Activated CD4-positive, alpha-beta T cell treated with anti-CD3 and anti-CD28 coated beads, Interleukin-2, amount 50 U/mL, for 16 hours (primary cell): ENCODE data around the gene C1QTNF3.
"Not testable (repeated sequence)": the region's sequence is repeated elsewhere in the genome, so short reads cannot be mapped to it uniquely, and the experiment has no call there.

Experiments used
- DNase-seq: peaks from one replicate; pipeline ENCODE4 v3.0.0-alpha.2; 2020

C1QTNF3 gene, protein sequence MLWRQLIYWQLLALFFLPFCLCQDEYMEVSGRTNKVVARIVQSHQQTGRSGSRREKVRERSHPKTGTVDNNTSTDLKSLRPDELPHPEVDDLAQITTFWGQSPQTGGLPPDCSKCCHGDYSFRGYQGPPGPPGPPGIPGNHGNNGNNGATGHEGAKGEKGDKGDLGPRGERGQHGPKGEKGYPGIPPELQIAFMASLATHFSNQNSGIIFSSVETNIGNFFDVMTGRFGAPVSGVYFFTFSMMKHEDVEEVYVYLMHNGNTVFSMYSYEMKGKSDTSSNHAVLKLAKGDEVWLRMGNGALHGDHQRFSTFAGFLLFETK

DNA sequence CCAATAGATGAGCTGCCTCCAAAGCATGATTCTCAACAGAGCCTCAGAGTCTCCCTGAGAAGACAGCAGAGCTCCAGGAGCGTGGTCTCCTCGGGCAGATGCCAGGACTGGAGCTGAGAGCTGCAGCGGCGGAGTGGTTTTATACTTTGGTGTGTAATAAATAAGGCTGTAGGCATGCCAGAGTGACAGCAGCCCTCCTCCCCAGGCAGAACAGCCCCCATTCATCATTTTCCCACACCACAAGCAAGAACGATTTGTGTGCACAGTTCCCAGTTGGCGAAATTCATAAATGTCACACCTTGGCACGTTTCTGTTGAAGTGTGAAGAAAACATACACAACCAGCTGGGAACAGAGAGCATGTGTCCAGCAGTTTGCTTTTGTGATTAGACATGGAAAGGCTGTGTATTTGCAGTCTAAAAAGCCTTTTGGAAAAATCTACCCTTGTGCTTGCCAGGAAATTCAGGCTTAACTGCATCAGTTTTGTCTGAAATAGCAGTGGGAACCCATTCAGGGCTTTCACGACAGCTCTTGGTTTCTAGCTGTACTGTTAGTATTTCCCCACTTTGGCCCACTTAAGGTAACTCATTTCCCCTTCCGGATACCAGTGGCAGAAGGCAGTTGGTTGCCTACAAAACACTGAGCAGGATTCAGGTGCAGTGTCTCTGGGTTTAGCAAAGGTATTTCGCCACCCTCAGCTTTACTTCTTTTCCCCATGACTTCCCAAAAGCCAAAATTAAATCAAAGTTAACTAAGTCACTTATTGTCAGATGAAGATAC lies at the start of gene C1QTNF3:
TSS of gene C1QTNF3 (minus strand) at position 115 of the 778 bp plus-strand sequence. CDS start at position 27, 88 bp downstream.
- DNase-seq, result no peak

DNA sequence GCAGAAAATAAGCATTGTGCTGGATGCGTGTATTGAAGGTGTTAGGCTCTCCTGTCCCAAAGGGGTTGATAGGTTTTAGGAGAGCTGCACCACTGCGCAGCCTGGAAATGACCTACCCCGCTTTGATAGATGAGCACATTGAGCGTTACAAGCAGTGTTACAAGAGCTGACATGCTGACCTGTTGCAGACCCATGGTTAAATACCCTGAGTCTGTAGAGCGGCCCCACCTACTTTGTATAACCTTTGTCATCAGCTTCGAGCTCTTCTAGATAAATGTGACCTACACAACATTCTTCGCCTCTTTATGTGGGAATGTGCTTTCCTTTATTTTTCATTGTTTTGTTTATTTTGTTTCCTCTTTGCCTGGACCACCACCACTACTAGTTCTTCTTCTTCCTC lies 48.0 kb upstream of the C1QTNF3 start:
- DNase-seq, result not testable (repeated sequence)

DNA sequence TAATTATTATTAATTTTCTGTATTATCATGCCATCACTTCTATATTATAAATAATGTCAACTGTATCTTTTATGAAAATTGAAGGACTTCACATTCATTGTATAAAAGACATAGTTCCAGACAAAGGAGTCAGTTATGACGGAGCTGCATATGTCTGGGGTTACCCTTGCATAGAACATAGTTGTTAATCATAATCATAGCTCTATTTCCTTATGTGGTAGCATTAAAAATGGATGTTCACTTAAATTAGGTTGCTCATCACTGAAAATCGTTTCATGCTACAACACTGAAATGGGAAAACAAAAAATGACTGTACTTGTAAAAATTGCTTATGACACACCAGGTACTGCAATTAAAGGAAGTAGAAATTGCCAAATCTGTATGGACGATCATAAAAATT lies 46.8 kb upstream of the C1QTNF3 start:
- DNase-seq, result not testable (repeated sequence)

DNA sequence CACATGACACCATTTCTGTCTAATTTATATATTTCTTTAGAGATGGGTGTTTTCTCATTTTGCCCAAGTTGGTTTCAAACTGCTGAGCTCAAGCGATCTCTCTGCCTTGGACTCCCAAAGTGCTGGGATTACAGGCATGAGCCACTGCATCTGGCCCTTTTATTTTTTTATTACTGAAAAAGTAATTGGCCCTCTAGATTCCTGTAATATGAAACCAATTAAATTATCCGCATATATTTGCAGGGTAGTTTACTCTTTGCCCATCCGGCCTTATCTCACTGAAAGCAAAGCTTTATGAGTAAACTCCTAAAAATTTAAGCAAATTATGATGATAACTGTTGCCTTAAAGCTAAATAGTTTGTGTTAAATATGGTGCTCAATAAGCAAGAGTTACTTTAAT lies 44.7 kb upstream of the C1QTNF3 start:
- not testable (repeated sequence) for DNase-seq

DNA sequence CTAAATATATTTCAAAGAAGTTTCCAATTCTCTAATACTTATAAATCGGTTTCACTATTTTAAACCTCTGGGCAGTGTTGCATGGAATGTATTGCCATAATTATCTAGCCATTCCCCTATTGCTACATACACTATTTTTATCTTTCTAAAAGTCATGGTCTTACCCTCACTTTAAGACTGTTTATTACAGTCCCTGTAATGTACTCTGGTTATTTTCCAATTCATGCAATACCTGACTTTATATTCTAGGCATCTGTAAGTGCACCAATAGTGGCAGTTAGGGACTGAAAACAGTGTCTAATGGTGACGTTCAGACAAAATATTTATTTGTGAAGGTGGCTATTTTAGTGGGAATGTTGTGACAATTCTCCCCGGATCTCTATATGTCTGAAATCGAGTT lies 40.9 kb upstream of the C1QTNF3 start:
- DNase-seq, result not testable (repeated sequence)

DNA sequence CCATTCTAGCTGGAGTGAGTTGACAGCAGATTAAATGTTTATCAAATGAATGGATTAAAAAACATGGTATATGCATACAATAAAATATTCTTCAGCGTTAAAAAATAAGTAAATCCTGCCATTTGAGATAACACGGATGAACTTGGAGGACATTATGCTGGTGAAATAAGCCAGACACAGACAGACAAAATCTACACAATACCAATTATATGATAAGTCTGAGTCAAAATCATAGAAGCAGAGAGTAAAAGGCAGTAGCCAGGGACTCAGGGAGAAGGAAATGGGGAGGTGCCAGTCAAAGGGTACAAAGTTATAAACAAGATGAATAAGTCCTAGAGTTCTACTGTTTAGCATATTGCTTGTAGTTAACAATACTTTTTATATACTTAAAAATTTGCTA lies 36.5 kb upstream of the C1QTNF3 start:
- DNase-seq, result not testable (repeated sequence)

DNA sequence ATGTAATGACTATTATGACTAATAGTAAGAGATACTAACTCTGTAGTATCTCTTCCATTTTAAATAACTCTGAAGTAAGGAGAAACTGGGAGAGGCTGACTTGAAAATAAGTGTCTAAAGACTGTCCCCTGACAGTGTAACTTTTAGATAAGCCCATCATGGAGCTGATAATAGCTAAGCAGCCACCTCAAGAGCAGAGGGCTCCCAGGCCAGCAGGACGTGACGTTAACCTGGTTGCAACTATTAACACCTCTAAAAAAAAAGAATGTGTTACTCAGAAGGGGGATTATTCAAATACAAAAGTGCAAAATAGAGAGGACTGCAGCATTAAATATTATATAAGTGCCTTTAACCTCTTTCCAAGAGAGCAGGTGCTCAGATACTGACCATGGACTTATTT lies 34.6 kb upstream of the C1QTNF3 start:
- not testable (repeated sequence) for DNase-seq

DNA sequence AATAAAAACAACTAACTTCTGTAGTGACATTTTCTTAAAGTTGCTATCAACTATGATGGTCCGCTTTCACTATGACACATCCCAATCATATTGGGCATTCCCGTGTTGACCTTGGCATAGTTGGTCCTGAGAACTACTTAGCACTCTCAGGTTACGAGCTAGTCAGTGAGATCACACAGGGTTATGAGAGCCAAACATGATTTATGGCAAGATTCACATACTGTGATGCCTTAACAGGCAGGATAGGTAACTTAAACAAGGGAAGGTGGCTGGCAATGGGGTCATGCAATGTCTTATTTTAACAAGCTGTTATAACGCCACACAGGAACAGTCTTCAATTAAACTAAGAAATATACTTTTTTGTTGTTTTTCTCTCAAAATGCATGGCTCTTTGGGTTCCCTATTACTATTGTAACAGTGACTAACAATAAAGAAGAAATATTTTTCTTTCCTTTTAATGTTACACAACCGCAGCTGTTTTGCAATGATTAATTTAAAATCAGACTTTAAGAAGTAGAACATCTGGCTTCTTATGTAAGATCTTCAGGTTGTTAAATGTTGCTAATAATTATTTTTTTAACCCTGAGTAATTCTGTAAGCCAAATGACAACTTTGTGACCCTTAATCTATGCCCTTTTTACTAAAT lies 33.8 kb upstream of the C1QTNF3 start:
- DNase-seq, result not testable (repeated sequence)

DNA sequence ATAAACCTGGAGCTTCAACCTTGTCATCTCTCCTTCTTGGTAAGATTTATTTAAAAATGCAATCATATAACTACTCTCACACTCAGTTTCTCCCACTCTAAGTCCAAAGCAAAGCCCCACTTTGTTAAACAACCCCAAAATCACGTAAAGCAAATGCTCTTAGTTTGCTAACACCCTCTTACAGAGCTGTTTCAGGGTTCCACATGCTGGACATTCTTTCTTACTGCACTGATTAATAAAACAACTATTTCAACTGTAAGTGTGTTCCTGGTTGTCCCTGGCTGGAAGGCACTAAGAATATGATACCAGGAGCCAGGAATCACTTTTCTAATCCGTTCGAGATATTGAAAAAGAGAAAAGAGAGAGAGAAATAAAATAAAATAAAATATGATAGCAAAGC lies 31.5 kb upstream of the C1QTNF3 start:
- DNase-seq, result not testable (repeated sequence)

DNA sequence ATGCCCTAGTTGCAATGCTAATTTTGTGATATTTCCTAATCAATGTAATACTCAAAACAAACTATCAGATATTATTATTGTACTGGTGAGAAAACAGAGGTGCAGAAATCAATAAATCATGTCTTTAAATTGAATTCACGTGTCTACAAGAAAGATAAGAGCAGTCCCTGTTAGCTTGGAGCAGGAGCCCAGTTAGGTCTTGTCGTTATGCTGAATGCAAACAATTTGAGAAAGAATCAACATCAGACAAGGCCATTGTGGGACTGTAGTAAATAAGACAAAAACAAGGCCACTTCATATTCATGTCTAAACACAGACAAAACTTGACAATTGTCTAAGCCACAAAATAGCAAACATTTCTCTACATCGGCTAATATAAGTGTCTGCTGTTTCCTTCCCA lies 31.1 kb upstream of the C1QTNF3 start:
- not testable (repeated sequence) for DNase-seq

DNA sequence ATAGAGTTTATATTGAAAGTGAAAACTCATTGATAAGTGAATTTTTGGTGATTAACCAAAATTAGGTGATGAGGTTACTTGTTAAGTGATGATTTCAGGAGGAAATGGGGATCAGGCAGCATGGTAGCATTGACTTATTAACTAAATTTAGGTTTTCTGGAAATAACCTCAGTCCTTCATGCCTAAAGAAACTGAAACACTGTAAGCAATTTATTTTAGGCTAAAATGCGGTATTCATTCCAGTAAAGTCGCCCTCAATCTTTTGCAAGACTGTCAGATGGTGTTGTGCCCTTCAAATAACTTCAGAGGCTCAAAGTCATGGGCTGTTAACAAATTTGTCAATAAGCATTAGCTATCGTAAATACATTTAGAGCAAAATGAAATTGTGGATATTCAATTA lies 27.6 kb upstream of the C1QTNF3 start:
- DNase-seq, result not testable (repeated sequence)

DNA sequence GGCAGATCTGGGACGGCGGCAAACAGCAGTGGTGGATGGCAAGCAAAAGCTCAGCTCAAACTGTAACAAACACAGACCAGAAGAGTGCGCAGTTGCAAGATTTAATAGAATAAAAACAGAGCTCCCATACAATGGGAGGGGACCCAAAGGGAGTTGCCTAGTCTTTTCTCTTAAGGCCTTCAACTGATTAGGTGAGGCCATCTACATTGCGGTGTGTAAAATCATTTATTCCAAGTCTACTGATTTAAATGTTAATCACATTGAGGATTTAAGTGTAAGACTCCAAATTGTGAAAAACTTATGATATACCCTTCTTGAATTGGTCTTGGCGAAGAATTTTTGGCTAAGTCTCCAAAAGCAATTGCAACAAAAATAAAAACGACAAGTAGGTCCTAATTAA lies 21.6 kb upstream of the C1QTNF3 start:
- DNase-seq, result no peak

DNA sequence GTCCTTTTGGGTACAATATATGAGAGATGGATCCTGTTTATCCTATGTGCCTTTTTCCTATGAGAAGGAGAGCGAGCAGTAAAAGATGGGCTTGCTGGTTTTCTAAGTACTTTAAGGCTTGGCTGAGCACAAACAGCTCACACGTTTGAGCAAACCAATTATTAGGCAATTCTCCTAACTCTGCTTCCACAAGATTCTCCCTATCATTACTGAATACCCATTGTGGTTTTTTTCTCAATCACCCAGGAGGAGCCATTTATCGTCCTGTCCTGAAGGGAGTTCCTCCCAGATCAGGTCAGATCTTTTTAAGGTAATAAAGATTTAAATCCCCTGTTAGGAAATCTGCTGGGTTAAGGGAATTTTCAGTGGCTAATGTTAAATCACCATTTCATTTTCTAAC lies 19.4 kb upstream of the C1QTNF3 start:
- DNase-seq, result no peak

DNA sequence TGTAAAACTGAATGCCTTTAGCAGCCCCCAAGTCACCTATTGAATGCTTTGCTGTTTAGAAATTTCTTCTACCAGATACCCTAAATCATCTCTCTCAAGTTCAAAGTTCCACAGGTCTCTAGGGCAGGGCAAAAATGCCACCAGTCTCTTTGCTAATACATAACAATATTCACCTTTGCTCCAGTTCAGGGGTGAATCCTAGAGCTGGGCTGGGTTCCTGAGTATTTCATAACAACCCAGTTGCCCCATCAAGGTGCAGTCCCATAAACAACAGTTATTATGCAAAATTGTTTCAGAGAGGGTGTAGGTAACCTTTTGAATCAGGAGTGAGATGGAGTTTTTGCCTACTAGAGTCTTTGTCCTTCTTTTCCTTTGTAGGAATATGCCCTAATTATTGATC lies 19.0 kb upstream of the C1QTNF3 start:
- no peak for DNase-seq

DNA sequence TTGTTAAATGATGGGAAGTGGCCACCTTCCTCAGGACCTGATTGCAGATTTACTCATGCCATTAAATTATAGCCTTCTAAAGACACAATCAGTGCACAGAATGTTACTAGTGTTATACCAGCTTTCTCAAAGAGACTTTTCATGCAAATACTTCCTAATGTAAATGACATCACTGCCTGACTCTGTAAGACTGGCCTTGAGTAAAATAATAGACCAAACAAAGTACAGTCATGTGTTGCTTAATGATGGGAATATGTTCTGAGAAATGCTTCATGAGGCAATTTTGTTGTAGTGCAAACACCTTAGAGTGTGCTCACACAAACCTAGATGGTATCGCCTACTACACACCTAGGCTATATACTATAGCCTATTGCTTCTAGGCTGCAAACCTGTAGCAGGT lies 17.0 kb upstream of the C1QTNF3 start:
- DNase-seq, result no peak

DNA sequence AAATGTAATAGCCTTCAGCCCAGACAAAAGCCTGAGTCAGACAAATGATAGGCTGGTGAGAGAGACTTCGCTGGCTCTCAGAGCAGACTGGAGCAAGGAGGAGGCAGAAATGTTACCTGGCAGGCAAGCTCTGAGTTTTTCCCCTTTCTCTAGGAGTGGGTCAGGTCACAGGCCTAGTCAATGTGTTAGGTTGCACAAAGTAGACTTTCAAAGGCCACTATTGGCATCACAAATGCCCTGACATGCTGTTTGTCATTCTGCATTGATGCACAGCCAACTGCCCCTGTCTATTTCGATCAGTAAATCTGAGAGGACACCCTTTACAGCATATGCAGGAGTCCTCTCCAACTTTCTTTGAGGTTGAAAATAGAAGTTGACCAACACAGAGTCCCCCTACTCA lies 15.5 kb upstream of the C1QTNF3 start:
- DNase-seq, result no peak

DNA sequence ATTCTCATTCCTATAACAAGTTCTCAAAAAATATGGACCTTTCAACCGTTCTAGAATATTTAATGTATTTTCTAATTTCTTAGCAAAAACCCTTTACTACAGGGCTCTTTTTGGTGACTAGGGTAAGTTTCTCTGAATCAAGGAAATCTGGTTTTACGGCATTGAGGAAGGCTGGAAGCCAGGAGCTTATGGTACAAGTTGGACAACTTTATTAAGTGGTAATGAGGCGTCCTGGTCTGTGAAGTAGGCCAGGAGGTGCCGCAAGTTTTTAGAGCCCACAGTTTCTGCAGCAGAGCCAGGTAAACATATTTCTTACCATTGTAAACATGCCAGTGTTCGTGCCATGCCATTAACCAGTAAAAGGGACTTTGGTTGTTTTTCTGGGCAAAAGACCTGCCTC lies 14.6 kb upstream of the C1QTNF3 start:
- DNase-seq, result no peak

DNA sequence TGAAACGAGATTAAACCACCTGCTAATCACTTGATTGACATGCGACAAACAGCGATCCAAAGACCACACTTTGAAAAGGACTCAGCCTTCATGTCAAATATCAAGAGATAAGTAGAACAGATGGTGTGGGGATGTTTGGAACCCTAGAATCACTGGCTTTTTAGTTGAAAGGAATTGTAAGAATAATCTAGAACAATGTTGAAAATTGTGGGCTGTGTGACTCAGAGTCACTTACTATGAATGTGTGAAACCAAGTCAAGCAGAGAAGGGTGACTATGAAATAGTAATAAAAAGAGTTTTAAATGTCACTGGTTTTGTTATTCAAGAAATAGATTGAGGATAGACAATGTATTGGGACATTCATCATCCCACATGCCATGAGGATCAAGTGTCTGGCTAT lies 14.1 kb upstream of the C1QTNF3 start:
- no peak for DNase-seq

DNA sequence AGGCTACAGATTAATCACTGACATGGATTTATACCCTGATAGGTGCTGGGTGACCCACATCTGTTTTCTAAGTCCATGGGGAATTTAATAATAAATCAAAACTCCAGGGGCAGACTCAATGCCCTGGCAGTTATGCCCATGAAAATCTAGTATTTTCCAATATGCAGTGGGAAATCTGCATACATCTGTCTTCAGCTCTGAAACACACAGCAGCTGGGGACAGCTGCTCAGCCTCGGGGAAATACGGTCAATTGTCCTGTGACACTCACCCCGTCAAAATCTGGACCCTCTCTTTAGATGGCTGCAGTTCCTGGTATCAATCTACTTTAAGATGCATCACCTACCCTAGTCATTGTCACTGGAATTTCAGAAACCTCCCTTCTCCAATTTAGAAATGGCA lies 12.7 kb upstream of the C1QTNF3 start:
- DNase-seq, result no peak

DNA sequence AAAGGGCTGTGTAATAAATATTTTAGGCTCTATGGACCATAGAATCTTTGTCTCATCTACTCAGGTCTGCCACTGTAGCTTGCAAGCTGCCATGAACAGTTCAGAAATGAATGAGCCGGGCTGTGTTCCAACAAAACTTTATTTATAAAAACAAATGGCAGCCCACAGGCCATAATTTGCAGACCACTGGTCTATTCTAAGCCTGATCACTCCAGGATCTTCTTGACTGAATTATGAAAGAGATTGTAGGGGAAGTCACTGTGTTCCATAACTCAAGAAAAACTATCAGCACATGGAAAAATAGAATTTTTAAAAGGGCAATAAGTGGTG lies 11.4 kb upstream of the C1QTNF3 start:
- DNase-seq, result no peak

DNA sequence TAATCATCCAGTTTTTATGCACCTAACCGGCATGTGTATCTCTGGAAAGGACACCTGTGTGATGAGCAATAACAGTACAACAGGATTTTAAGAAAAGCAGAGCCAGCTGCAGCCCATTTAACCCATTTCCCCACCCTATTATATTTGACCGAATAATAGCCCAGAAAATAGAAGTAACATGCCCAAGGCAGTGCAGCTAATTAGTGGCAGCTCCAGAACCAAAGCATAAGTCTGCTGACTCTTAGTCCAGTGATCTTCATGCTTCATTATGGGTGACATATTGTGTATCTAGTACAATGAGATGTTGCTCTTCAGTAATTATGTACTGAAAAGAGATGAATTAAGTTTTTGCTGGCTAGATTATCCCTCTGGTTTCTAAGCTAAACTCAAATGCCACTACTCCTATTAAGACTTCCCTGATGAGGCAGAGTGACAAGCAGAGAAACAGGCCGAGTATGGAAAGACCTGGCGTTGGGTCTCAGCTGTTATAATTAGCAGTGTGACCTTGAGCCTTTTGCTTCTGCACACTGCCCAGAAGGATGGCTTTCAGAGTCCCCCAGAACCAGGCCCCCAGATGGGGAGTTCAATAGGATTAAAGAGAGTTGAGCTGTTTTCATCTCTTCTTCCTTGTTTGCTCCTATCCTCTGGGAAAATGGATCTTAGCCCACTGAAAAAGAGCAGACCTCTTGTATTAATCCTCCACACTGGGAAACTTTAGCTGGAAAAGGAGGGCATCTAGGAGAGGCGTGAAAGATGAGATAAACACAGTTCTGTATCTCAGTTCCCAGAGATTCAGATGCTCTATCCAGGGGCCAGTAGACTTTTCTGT lies 10.8 kb upstream of the C1QTNF3 start:
- no peak for DNase-seq

DNA sequence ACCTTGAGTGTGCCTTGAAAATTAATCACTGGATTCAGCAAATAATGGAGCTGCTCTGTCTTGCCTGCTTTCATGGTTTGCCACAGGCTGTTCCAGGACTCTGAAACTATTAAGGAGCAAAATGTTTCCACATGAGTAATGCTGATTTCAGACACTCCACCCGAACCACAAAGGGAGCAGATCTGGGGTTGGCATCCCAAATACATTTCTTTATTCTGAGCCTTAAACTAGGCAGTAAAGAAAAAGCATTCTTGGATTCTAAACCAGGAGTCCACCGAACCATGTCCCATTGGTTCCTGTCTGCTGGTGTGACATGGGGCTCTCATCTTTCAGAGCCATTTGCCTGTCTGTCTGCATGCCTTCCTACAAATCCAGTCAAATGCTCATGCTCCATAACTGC lies 10.1 kb upstream of the C1QTNF3 start:
- no peak for DNase-seq

DNA sequence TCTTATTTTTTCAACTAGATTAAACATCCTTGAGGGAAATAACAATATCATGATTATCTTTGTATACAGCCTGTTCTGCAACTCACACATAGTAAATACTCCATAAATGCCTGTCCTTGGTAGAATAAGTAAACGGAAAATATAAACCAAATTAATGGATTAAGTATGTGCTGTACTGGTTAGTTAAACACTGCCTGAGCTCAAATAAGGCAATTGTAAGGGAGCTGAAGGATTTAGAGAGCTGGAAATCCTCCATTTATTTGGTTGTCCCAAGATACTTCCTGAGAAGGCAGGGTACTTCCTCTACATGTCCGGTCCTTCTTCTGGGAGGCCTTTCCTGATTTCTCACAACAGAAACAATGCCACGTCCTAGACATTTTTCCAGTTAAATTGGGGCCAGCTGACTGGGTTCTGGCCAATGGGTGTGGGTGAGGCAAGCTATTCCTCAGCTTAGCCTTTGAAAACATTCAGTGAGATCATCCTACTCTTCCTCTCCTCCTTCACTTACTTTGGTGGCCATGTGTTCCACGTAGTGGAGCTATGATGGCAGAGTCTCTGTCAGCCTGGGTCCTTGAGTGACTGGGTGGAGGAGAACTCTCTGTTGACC lies 8.5 kb upstream of the C1QTNF3 start:
- DNase-seq, result no peak
